ENCODE measurements around the gene VIL1.

Gene VIL1

DNA sequence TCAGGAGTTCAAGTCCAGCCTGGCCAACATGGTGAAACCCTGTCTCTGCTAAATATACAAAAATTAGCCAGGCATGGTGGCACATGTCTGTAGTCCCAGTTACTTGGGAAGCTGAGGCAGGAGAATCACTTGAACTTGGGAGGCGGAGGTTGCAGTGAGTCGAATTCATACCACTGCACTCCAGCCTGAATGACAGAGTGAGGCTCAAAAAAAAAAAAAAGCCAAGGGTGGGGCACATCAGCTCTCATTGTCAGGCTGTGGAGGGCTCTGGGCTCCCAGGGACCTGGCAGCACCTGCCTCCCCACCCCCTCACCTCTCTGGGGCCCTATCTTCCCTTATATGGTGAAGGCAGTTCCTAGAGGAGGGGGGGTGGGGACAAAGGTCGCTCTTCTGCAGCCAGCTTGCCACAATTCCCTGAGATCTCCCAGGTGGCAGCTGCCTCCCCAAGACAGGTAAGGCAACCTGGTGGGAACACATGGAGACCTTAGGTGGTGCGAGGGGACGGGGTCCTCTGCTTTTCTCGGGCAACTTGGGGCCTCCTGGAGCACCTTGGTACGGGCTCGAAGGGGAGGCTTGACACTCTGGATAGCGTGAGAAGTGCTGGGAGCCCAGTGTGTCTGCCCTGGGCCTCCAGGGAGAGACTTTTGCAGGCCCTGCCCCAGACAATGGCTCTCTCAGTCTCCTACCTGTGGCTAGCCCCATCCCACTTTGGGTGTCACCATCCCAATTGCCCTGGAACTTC is at the start of gene VIL1:
Gene VIL1 (plus strand): TSS at position 407 of the 742 bp plus-strand sequence. CDS start 4,656 bp downstream, outside the sequence.
- DNase-seq = no peak

DNA sequence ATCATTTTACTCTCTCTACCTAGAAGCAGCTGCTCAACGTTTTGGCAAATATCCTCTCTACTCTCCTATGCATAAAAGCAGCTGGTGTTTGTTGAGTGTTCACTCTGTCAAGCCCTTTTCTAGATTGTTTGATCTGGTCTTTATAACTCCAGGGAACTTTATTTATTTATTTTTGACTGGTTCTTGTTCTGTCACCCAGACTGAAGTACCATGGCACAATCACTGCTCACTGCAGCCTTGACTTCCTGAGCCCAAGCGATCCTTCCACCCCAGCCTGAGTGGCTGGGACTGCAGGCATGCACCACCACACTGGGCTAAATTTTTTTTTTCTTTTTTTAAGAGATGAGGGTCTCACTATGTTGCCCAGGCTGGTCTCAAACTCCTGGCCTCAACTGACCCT is 49.6 kb upstream of the VIL1 start:
- DNase-seq = no peak

DNA sequence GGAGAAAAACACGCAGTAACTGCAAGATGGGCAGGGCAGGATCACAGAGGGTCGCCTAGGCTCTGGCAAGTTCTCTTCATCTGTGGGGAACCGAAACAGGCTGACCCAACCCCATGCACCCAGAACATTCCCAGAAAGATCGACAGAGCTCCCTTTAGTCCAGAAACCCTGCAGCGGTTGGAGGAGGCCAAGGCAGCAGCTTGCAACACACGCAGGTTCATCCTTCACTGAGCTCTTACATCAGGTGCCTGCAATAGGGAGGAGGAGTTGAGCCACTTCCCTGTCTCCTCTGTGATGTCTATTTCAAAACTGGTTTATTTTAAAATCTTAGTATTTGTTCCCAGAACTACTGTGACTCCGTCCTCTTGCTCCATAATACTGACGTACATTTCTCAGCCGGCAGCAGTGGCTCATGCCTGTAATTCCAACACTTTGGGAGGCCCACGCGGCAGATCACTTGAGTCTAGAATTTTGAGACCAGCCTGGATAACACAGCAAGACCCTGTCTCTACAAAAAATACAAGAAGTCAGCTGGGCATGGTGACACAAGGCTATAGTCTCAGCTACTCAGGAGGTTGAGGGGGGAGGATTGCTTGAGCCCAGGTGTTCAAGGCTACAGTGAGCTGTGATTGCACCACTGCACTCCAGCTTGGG is 48.4 kb upstream of the VIL1 start:
- peak; percentile 17 for DNase-seq

DNA sequence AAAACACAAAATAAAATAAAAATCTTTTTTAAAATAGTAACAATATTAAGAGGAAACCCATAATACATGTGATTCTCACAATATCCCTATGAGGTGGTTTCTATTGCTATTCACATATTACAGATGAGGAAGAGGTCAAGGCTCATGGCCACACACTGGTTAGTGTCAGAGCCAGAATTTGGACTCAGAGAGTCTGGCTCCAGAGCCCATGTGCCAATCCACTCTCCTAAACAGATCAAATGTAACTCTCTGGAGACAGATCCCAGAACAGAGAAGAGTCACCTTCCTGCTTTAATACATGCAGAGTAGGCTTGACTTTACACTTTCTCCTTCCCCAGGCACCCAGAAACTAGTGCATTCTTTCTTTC is 47.0 kb upstream of the VIL1 start:
- no peak for DNase-seq

DNA sequence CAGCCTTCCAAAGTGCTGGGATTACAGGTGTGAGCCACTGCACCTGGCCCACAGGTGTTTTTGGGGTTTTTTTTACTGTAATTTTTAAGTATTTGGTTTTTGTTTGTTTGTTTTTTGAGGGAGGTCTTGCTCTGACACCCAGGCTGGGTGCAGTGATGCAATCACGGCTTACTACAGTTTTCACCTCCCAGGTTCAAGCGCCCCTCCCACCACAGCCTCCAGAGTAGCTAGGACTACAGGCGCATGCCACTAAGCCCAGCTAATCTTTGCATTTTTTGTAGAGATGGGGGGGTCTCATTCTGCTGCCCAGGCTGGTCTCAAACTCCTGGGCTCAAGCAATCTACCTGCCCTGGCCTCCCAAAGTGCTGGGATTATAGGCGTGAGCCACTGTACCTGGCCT is 44.1 kb upstream of the VIL1 start:
- DNase-seq = no peak

DNA sequence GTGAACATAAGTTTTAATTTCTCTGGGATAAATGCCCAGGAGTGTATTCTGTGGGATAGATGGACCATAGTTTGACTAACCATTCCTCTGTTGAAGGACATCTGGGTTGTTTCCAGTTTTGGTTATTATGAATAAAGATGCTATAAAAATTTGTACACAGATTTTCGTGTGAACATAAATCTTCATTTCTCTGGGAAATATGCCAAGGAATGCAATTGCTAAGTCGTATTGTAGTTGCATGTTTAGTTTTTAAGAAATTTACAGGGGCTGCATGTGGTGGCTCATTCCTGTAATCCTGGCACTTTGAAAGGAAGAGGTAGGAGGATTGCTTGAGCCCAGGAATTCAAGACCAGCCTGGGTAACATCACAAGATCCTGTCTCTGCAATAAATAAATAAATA is 43.7 kb upstream of the VIL1 start:
- DNase-seq = peak; percentile 73

DNA sequence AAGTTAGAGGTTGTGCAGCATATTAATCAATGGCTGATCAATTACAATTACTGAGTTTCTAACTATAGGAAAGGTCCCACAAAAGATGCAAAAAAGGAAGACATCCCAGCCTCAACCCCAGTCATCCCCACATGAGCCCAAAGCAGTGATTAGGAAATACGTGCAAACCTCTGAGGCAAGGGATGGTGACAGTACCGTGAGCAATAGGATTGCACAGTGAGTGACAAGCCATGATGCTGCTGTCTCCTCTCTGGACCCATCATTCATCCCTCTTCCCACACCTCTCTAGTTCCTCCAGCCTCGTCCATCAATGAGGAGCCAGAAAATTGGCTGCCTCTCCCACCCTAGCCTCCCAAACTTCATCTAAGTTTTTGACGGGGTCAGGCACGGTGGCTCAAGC is 40.9 kb upstream of the VIL1 start:
- no peak for DNase-seq

DNA sequence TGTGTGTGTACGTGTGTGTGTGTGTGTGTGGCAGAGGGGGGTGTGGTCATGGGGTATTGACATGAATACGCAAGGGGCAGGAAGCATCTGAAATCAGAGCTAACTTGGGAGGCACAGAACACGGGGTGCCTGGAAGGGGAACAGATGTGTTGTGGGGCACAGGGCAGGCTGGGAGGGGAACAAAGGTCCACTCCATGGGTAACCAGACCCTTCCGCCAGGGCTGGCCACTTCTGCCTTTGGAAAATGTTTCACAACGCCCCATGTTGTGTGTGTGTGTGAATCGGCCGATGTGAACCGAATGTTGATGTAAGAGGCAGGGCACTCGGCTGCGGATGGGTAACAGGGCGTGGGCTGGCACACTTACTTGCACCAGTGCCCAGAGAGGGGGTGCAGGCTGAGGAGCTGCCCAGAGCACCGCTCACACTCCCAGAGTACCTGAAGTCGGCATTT is 37.0 kb upstream of the VIL1 start, which contains the start of gene SLC11A1:
Gene SLC11A1 (plus strand): TSS at position 358 of the 451 bp plus-strand sequence. CDS start 96 bp downstream, outside the sequence.
- DNase-seq = no peak

DNA sequence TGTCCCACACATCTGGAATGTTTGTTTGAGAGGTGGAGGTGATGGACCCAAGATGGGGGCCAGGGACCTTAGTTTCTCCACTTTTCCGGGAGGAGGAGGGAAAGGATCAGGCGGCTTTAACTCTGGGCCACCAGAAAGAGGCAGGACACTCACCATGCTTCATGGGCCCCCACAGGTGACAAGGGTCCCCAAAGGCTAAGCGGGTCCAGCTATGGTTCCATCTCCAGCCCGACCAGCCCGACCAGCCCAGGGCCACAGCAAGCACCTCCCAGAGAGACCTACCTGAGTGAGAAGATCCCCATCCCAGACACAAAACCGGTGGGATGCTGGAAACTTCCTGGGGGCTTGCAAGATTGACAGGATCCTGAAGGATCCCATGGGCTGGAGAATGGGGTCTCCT is 36.1 kb upstream of the VIL1 start:
- DNase-seq = no peak

DNA sequence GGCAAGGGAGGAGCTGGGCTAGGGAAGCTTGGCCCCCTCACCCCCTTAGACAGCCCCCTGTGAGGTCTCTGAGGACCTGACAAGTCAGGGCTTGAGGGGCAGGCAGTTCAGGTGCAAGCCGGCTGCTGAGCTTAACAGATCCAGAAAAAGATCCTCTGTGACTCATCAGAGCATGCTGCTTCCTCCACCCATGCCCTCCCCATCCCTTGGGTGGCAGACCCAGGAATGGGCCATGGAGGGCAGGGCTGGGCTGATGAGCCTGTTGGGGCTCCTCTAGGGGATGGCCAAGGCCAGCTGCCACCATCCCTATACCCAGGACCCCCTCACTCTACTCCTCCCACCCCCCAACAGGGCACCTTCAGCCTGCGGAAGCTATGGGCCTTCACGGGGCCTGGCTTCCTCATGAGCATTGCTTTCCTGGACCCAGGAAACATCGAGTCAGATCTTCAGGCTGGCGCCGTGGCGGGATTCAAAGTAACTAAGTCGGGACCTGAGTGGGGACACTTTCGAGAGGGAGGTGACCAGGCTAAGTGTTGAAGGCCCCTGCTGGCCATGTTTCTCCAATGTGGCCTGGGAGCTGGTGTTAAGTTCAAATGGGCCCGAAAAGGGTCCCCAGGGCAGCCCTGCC is 34.9 kb upstream of the VIL1 start:
- DNase-seq = no peak

DNA sequence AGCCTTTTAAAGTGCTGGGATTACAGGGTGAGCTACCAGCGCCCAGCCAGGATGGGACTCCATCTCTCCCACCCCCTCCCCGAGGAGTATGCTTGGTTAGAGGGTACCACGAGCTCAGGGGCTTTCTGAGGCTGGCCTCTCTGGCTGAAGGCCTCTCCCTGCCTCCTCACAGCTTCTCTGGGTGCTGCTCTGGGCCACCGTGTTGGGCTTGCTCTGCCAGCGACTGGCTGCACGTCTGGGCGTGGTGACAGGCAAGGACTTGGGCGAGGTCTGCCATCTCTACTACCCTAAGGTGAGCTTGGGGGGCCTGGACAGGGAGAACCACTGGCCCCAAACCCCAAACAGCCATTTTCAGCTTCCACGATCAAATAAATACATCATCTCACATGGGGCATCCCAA is 33.9 kb upstream of the VIL1 start:
- no peak for DNase-seq

DNA sequence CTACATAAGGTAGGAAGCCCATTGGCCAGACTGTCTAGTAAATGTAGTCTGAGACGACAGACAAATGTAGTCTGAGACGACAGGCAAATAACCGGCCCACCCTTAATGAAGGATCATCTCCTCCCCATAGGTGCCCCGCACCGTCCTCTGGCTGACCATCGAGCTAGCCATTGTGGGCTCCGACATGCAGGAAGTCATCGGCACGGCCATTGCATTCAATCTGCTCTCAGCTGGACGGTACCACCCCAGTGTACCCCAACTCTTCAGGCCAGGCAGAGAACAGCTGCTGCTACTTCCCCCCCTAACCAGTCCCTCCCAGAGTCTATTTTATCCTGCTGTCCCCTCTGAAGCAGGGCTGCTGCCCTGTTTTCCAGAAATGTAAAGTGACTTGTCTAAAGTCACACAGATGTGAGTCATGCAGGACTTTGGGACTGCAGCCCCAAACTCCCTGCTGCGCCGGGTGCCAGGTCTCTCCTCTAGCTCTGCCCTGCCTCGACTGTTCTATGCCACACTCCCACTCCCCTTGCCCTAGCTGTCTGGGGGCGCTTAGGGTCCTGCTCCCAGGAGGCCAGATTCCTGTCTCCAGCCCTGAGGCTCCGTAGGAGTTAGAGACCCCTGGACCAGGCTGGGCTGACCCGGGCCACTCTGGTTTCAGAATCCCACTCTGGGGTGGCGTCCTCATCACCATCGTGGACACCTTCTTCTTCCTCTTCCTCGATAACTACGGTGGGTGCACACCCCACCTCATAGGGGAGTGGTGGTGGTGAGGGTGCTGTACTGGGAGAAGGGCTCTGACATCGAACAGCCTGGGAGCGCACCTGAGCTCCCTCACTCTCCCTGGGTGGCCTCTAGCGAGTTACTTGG is 32.2 kb upstream of the VIL1 start:
- DNase-seq = no peak

DNA sequence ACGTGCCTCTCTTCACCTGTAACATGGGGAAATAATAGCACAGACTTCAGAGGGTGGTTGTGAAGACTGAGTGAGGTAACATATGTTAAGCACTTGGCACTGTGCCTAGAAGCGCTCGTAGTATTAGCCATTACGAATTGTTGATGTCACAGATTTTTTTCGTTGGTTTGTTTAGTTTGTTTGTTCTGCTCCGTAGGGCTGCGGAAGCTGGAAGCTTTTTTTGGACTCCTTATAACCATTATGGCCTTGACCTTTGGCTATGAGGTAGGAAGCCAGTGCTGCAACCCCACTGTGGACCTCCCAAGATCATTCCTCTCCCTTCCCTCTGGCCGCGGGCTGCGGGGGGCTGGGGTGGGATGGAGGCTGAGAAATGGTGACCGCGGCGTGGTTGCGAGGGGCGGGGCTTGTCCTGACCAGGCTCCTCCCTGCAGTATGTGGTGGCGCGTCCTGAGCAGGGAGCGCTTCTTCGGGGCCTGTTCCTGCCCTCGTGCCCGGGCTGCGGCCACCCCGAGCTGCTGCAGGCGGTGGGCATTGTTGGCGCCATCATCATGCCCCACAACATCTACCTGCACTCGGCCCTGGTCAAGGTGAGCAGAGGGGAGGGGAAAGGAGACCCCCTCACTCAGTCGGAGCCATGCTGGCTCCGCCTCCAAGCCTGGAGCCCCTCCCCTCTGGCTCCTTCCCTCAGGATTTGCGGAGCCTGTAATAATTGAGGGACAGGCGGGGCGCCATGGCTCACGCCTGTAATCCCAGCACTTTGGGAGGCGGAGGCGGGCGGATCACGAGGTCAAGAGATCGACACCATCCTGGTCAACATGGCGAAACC is 31.3 kb upstream of the VIL1 start:
- DNase-seq = peak; percentile 63

DNA sequence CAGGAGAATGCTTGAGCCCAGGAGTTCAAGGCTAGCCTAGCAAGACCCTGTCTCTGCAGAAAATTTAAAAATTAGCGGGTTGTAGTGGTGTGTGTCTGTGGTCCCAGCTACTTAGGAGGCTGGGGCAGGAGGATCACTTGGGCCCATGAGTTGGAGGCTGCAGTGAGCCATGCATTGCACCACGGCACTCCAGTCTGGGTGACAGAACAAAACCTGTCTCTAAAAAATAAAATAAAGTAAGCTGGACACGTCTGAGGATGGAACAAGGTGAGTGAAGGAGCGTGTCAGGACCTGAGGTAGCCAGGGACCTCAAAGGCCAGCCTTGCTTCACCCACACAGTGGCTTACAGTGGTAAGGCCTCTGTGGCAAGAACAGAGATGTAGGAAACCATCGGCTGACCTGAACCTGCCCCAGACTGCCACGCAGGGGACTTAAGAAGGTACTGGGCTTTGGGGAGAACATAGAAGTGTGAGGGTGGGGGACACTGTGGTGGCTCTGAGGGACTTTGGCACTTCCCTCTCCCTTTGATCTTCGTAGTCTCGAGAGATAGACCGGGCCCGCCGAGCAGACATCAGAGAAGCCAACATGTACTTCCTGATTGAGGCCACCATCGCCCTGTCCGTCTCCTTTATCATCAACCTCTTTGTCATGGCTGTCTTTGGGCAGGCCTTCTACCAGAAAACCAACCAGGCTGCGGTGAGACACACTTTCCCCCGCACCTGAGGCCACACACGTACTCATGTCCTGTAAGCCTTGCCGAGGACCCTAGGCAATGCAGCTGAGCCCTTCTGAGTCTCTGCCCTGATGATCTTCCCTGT is 29.4 kb upstream of the VIL1 start:
- no peak for DNase-seq

DNA sequence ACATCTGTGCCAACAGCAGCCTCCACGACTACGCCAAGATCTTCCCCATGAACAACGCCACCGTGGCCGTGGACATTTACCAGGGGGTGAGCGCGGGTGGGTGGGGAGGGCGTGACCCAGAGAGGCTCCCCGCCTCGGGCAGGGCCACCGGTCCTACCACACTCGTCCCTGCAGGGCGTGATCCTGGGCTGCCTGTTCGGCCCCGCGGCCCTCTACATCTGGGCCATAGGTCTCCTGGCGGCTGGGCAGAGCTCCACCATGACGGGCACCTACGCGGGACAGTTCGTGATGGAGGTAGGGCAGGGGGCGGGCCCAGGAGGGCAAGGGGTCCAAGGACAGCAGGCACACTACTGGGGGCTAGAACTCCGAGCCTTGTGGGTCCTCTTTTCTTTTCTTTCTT is 27.7 kb upstream of the VIL1 start:
- DNase-seq = no peak

DNA sequence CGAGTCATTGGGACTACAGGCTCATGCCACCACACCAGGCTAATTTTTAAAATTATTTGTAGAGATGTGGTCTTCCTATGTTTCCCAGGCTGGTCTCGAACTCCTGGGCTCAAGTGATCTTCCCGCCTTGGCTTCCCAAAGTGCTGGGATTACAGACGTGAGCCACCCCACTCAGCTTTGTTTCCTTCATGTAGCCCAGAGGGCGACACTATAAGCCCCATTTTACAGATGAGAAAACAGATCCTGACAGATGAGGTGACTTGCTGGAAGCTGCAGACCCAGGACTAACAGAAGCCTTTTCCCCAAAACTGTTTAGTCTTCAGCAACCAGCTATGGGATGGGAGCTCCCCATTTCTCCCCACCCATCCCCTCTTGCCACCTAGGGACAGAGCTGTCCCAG is 26.5 kb upstream of the VIL1 start:
- no peak for DNase-seq

DNA sequence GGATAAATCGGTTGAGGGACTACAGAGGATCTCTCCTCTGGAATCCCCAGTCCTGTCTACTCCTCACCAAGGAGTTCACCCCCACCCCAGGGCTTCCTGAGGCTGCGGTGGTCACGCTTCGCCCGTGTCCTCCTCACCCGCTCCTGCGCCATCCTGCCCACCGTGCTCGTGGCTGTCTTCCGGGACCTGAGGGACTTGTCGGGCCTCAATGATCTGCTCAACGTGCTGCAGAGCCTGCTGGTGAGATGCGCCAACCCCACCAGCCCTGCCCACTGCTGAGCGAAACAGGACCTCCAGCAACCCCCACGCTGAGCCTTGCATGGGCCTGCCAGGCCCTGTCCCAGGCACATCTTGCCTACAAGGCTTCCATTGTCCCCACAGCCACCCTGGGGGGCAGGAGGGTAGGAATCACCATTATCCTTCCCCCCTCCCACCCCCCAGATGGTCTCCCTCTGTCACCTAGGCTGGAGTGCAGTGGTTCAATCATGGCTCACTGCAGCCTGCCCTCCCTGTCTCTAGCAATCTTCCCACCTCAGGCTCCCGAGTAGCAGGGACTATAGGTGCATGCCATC is 25.9 kb upstream of the VIL1 start:
- no peak for DNase-seq

DNA sequence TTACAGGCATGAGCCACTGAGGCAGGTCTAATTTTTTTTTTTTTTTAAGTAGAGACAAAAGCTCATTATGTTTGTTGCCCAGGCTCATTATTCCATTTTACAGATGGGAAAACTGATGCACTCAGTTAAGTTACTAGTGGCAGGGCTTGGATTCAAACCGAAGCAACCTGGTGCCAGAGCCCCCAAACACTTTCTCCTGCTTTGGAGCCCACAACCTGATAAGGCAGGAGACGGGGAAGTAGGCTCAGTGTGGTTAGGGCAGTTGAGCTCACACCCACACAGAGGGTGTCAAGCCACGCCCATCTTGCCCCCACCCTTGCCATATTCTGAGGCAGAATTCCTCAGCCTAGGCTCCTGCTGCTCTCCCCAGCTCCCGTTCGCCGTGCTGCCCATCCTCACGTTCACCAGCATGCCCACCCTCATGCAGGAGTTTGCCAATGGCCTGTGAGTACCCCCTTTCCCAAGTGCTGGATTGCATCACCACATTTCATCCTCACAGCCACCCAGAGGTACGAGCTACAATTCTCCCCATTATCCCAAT is 25.1 kb upstream of the VIL1 start:
- DNase-seq = no peak

DNA sequence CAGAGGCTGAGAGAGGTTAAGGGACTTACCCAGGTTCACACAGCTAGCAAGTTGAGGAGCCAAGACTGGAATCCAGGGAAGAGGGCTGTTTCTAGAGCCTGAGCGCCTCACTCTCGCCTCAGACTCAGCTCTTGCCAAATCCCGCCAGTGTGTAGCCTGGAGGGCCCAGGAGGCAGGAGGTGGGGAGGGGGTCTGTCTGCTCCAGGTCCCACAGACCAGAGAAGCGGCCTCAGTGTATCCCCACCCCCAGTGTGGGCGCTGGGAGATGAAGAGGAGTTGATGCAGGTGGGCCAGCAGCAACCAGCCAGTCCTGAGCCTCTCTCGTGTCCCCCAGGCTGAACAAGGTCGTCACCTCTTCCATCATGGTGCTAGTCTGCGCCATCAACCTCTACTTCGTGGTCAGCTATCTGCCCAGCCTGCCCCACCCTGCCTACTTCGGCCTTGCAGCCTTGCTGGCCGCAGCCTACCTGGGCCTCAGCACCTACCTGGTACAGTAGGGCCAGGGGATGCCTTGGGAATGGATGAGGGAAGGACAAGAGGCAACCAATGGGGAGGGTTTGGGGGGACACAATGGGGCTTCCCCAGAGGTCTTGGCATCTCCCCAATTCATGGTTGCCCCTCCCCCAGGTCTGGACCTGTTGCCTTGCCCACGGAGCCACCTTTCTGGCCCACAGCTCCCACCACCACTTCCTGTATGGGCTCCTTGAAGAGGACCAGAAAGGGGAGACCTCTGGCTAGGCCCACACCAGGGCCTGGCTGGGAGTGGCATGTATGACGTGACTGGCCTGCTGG is 24.4 kb upstream of the VIL1 start:
- no peak for DNase-seq

DNA sequence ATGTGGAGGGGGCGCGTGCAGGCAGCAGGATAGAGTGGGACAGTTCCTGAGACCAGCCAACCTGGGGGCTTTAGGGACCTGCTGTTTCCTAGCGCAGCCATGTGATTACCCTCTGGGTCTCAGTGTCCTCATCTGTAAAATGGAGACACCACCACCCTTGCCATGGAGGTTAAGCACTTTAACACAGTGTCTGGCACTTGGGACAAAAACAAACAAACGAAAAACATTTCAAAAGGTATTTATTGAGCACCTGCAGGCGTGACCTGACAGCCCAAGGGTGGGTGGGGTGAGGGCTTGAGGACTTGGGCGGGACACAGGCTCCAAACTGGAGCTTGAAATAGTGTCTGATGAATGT is 23.9 kb upstream of the VIL1 start:
- no peak for DNase-seq

All from fibroblast of skin of right biceps (primary cell).